Natural killer cell (primary cell): ENCODE results near the gene RNF186. TPM values are rescaled to one million over a fixed set of nuclear protein-coding genes. Genes with fewer than 3 reads are reported as not detected.

Source experiments
- ATAC-seq, 3 donors: fragments of 150-1000 bp in 2 of 3; fragments of 200-7000 bp in 1 of 3; cut with Tn5 transposase; 1 replicate in 1 of 3; 2 replicates in 2 of 3; pipeline ENCODE4 v1.10.0; 2021; ENCODE audit warnings: mild to moderate bottlenecking in 2 of 3, moderate library complexity in 2 of 3
- DNase-seq, 2 donors: peaks; one replicate each; pipeline versions ENCODE4 v3.0.0 to v3.0.0-alpha.2; 2013 to 2021; ENCODE audit warnings: mixed read lengths in 1 of 2
- H3K27ac ChIP-seq: one replicate; pipeline ENCODE4 v1.5.1; 2013; ENCODE audit warnings: mild to moderate bottlenecking, low read length
- H3K27me3 ChIP-seq: one replicate; pipeline ENCODE4 v1.6.1; 2013; ENCODE audit warnings: low read length; ENCODE audit not compliant: control insufficient read depth, insufficient read depth
- H3K36me3 ChIP-seq: one replicate; pipeline ENCODE4 v1.6.1; 2013; ENCODE audit warnings: low read length; ENCODE audit not compliant: control insufficient read depth, insufficient read depth
- H3K4me1 ChIP-seq: one replicate; pipeline ENCODE4 v1.6.1; 2013; ENCODE audit warnings: low read length; ENCODE audit not compliant: control insufficient read depth, insufficient read depth
- H3K4me3 ChIP-seq: one replicate; pipeline ENCODE4 v1.5.1; 2013; ENCODE audit warnings: low read length
- H3K9me3 ChIP-seq: one replicate; pipeline ENCODE4 v1.6.1; 2013; ENCODE audit warnings: low read length; ENCODE audit not compliant: control insufficient read depth, insufficient read depth
- H3K27ac Mint-ChIP-seq, 2 donors: one replicate each; pipeline ENCODE4 v1.8.0; 2022; ENCODE audit warnings: mild to moderate bottlenecking in 2 of 2, mixed read lengths in 2 of 2, moderate library complexity in 1 of 2
- H3K27me3 Mint-ChIP-seq, 2 donors: one replicate each; pipeline ENCODE4 v1.8.0; 2022; ENCODE audit warnings: low read depth in 2 of 2, mixed read lengths in 2 of 2
- H3K36me3 Mint-ChIP-seq: one replicate; pipeline ENCODE4 v1.8.0; 2022; ENCODE audit warnings: mixed read lengths
- H3K4me1 Mint-ChIP-seq, 2 donors: one replicate each; pipeline ENCODE4 v1.8.0; 2022; ENCODE audit warnings: mixed read lengths in 2 of 2
- H3K4me3 Mint-ChIP-seq: one replicate; pipeline ENCODE4 v1.8.0; 2022; ENCODE audit warnings: mild to moderate bottlenecking, moderate library complexity, mixed read lengths
- H3K9me3 Mint-ChIP-seq, 2 donors: one replicate each; pipeline ENCODE4 v1.8.0; 2022; ENCODE audit warnings: mixed read lengths in 2 of 2
- WGBS: methylation state at CpG from one replicate; pipeline ENCODE4 v1.1.7; 2013; ENCODE audit warnings: missing lambda C conversion rate; ENCODE audit not compliant: insufficient coverage; 5-methylcytosine and 5-hydroxymethylcytosine counted together
- intact Hi-C: fragments of 100-400 bp; cut with micrococcal nuclease; formaldehyde crosslinking; loops from one replicate; pipeline ENCODE4 v1.14.2; 2022
- total RNA-seq, 4 donors: library from RNA; stranded (reverse); fragments of 120-200 nt in 1 of 4; gene quantifications; one replicate each; pipeline versions ENCODE4 v1.2.3 to v1.2.4, GENCODE V29; 2013 to 2022
- TF ChIP-seq, protein P1 (sequence below): fragments of 200-600 bp; IDR thresholded peaks from one replicate; pipeline ENCODE4 v1.8.0; 2022; ENCODE audit warnings: antibody characterized with exemption

Gene RNF186
- total RNA-seq, 3 donors from 2014 or later (not counting 1 experiment from before 2014, with no cell fraction given) = not detected

DNA sequence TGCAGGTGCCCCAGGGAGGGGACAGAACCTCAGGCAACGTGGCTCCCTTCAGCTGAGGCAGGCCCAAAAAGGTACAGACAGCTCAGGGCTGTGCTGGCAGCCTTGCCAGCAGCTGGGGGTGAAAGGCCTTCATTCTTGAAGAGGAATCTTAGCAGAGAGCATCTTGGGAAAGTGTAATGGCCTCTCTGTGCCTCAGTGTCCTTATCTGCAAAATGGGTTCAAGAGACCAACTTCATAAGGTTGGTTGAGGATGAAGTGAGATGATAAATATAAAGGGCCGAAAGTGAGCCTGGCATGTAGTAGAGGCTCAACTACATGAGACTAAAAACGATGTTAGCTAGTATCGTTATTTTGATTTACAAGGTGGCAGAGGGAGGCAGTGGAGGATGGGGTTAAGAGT is 41.6 kb downstream of the RNF186 start:
- peaks cover 11% of the 10 kb centered on the region for H3K36me3 ChIP-seq
- no peak overlapping the region for H3K27ac ChIP-seq
- no peak for ATAC-seq
- Mint-ChIP-seq H3K27ac (no peak overlapping the region), H3K36me3 (no peaks in the 10 kb centered on the region), H3K4me3 (no peak overlapping the region), H3K4me1 (no peaks in the 10 kb centered on the region), H3K27me3 (no peaks in the 10 kb centered on the region), H3K9me3 (no peaks in the 10 kb centered on the region)
- DNase-seq = no peak
- TF ChIP-seq, protein P1, sequence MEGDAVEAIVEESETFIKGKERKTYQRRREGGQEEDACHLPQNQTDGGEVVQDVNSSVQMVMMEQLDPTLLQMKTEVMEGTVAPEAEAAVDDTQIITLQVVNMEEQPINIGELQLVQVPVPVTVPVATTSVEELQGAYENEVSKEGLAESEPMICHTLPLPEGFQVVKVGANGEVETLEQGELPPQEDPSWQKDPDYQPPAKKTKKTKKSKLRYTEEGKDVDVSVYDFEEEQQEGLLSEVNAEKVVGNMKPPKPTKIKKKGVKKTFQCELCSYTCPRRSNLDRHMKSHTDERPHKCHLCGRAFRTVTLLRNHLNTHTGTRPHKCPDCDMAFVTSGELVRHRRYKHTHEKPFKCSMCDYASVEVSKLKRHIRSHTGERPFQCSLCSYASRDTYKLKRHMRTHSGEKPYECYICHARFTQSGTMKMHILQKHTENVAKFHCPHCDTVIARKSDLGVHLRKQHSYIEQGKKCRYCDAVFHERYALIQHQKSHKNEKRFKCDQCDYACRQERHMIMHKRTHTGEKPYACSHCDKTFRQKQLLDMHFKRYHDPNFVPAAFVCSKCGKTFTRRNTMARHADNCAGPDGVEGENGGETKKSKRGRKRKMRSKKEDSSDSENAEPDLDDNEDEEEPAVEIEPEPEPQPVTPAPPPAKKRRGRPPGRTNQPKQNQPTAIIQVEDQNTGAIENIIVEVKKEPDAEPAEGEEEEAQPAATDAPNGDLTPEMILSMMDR = no peak
- WGBS = 92% methylated on average over 4 of the region's 4 CpGs
- intact Hi-C loops = no loop called here
- H3K27me3 ChIP-seq = no peaks in the 10 kb centered on the region
- no peak overlapping the region for H3K4me3 ChIP-seq
- no peaks in the 10 kb centered on the region for H3K4me1 ChIP-seq
- H3K9me3 ChIP-seq = no peaks in the 10 kb centered on the region

DNA sequence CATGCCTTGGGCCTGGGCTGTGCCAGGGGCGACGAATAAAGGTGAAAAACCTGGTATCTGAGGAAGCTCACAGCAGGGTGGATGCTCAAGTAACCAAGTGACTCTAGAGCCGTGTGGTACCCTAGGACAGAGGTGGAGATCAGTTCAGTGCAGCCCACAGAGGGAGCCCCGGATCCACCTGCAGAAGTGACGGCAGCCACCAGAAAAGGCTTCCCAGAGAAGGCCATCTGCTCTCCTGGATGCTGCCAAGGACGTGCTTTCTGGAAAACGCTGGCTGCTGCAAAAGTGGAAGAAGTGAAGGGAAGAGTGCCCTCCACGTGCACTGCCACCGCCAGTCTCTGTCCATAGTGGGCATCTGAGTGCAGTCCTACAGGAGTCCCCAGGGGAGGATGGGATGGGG is 43.0 kb downstream of the RNF186 start:
- H3K27ac Mint-ChIP-seq = no peak overlapping the region
- H3K9me3 Mint-ChIP-seq = no peaks in the 10 kb centered on the region
- H3K4me3 Mint-ChIP-seq = no peak overlapping the region
- no peak for DNase-seq
- no peaks in the 10 kb centered on the region for H3K27me3 Mint-ChIP-seq
- Histone ChIP-seq H3K27ac (no peak overlapping the region), H3K9me3 (no peaks in the 10 kb centered on the region), H3K4me3 (no peak overlapping the region), H3K4me1 (no peaks in the 10 kb centered on the region), H3K27me3 (no peaks in the 10 kb centered on the region), H3K36me3 (peaks cover 14% of the 10 kb centered on the region)
- no peaks in the 10 kb centered on the region for H3K36me3 Mint-ChIP-seq
- TF ChIP-seq, protein P1 = no peak
- intact Hi-C loops = no loop called here
- 95% methylated on average over 9 of the region's 9 CpGs for WGBS
- no peaks in the 10 kb centered on the region for H3K4me1 Mint-ChIP-seq
- ATAC-seq = no peak

DNA sequence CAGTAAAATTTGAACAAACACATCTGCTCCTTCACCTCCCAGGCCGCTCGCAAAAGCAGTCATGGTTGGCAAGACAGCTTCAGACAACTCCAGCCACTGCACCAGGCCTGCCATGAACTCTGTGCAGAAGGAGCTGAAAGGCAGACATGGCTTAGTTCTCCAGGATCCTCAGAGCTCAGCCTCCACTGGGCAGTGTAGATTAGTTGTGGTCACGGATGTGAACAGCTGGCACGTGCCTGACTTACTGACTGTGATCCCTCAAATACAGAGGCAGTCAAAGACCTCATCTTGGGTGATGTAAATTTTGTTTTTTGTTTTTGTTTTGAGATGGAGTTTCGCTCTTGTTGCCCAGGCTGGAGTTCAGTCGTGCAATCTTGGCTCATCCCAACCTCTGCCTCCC is 43.7 kb downstream of the RNF186 start:
- H3K27me3 ChIP-seq = no peaks in the 10 kb centered on the region
- DNase-seq = no peak
- no peak for ATAC-seq
- no peak overlapping the region for H3K27ac ChIP-seq
- no peak overlapping the region for H3K4me3 ChIP-seq
- Mint-ChIP-seq H3K27me3 (no peaks in the 10 kb centered on the region), H3K27ac (no peak overlapping the region), H3K4me1 (no peaks in the 10 kb centered on the region), H3K36me3 (no peaks in the 10 kb centered on the region), H3K4me3 (no peak overlapping the region), H3K9me3 (no peaks in the 10 kb centered on the region)
- TF ChIP-seq, protein P1 = no peak
- intact Hi-C loops = no loop called here
- H3K36me3 ChIP-seq = peaks cover 21% of the 10 kb centered on the region
- no peaks in the 10 kb centered on the region for H3K9me3 ChIP-seq
- H3K4me1 ChIP-seq = no peaks in the 10 kb centered on the region
- 96% methylated on average over 6 of the region's 6 CpGs for WGBS

DNA sequence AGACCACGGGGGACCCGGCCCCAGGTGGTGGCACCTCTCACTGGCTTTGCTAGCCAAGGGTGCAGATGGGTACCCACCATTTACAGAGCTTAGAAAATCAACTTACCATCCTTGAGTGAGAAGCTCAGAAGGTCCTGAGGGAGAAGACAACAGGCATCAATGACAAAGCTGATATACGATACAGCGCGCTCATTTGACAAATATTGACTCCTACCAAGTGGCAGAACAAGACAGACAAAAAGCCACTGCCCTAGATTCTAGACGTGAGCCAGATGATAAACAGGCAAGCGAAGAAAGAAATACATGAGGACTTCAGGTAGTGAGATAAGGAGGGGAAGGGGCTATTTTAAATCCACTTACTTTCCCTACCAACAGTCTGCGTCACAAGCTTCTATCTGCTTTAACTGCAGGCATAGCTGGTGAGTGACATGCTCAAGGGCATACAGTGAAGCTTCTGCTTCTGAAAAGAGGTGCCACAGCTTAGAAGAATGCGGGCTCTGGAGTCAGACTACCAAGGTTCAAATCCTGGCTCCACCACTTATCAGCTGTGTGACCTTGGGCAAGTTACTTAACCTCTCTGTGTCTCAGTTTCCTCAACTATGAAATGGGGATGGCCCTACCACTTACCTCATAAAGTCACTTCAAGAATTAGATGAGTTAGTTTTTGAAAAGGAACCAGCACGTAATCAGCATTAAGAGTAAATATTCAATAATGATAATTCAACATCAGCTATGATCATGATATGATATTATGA is 44.5 kb downstream of the RNF186 start:
- Mint-ChIP-seq H3K9me3 (no peaks in the 10 kb centered on the region), H3K27me3 (no peaks in the 10 kb centered on the region), H3K36me3 (no peaks in the 10 kb centered on the region), H3K4me1 (no peaks in the 10 kb centered on the region), H3K4me3 (no peak overlapping the region), H3K27ac (no peak overlapping the region)
- Histone ChIP-seq H3K4me1 (no peaks in the 10 kb centered on the region), H3K4me3 (no peak overlapping the region), H3K27me3 (no peaks in the 10 kb centered on the region), H3K27ac (no peak overlapping the region), H3K36me3 (peaks cover 19% of the 10 kb centered on the region), H3K9me3 (no peaks in the 10 kb centered on the region)
- intact Hi-C loops = no loop called here
- ATAC-seq (no peak), DNase-seq (no peak)
- TF ChIP-seq, protein P1 = no peak
- WGBS = 86% methylated on average over 7 of the region's 10 CpGs
